ENCODE data around the gene SLC6A16.

DNA sequence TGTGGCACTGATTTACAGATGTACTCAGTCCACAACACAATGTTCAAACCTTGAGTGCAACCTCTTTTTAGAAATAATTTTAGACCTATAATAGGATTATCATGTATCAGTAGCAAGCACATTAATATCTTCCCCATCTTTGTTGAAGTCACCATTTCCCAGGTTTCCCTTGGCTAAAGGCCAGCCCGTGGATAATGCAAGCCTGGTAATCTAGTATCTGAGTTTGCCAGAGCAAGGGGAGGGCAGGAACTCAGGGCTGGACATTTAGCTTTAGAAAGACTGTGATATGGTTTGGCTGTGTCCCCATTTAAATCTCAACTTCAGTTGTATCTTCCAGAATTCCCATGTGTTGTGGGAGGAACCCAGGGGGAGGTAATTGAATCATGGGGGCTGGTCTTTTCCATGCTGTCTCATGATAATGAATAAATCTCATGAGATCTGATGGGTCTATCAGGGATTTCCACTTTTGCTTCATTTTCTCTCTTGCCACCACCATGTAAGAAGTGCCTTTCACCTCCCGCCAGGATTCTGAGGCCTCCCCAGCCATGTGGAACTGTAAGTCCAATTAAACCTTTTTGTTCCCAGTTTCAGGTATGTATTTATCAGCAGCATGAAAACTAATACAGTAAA, 37.7 kb downstream of the SLC6A16 start:
- TF ChIP-seq, protein P1, sequence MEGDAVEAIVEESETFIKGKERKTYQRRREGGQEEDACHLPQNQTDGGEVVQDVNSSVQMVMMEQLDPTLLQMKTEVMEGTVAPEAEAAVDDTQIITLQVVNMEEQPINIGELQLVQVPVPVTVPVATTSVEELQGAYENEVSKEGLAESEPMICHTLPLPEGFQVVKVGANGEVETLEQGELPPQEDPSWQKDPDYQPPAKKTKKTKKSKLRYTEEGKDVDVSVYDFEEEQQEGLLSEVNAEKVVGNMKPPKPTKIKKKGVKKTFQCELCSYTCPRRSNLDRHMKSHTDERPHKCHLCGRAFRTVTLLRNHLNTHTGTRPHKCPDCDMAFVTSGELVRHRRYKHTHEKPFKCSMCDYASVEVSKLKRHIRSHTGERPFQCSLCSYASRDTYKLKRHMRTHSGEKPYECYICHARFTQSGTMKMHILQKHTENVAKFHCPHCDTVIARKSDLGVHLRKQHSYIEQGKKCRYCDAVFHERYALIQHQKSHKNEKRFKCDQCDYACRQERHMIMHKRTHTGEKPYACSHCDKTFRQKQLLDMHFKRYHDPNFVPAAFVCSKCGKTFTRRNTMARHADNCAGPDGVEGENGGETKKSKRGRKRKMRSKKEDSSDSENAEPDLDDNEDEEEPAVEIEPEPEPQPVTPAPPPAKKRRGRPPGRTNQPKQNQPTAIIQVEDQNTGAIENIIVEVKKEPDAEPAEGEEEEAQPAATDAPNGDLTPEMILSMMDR (IDR thresholded peaks at IDR 0.05), result no peak
- no peak for TF ChIP-seq POLR2A (IDR thresholded peaks at IDR 0.05)
